GM19438 (cell line): Measurements from ENCODE around the gene RAB40AL.
"Not testable (repeated sequence)": the region's sequence is repeated elsewhere in the genome, so short reads cannot be mapped to it uniquely, and the experiment has no call there.

Experiments
- ATAC-seq: cut with Tn5 transposase; IDR thresholded peaks from one replicate; pipeline ENCODE4 v1.9.1; 2021; ENCODE audit warnings: low read depth; ENCODE audit not compliant: unreplicated experiment

The RAB40AL gene

GRCh38 chrX:102936972-102937371 lies at the start of gene RAB40AL:
TSS of gene RAB40AL (plus strand) at chrX:102937272. CDS start at chrX:102937319, 47 bp downstream.
- not testable (repeated sequence) for ATAC-seq

DNA sequence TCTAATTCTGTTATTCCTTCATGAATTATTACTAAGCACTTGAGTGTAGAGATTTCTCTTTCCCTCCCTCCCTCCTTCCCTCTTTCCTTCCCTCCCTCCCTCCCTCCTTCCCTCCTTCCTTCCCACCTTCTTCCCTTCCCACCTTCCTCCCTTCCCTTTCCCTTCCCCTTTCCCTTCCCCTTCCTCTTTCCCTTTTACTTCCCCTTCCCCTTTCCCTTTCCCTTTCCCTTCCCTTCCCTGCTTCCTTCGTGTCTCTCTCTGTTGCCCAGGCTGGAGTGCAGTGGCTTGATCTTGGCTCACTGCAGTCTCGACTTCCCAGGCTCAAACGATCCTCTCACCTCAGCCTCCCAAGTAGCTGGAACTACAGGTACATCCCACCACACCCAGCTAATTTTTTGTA lies 49.4 kb upstream of the RAB40AL start:
- no peak for ATAC-seq

DNA sequence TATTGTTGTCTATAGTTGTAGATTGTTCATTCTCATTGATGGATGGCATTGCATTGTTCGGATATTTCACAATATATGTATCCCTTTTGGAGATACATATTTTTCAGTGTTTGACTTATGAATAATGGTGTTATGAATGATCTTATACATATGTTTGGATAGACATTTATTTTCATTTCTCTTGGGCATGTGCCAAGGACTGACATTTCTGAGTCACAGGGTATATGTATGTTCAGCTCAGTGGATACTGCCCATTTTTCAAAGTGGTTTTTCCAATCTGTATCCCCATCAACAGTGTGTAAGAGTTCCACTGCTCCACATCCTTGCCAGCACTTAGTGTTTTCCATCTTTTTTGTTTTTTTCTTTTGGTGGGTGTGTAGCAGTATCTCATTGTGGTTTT lies 45.0 kb upstream of the RAB40AL start:
- no peak for ATAC-seq

DNA sequence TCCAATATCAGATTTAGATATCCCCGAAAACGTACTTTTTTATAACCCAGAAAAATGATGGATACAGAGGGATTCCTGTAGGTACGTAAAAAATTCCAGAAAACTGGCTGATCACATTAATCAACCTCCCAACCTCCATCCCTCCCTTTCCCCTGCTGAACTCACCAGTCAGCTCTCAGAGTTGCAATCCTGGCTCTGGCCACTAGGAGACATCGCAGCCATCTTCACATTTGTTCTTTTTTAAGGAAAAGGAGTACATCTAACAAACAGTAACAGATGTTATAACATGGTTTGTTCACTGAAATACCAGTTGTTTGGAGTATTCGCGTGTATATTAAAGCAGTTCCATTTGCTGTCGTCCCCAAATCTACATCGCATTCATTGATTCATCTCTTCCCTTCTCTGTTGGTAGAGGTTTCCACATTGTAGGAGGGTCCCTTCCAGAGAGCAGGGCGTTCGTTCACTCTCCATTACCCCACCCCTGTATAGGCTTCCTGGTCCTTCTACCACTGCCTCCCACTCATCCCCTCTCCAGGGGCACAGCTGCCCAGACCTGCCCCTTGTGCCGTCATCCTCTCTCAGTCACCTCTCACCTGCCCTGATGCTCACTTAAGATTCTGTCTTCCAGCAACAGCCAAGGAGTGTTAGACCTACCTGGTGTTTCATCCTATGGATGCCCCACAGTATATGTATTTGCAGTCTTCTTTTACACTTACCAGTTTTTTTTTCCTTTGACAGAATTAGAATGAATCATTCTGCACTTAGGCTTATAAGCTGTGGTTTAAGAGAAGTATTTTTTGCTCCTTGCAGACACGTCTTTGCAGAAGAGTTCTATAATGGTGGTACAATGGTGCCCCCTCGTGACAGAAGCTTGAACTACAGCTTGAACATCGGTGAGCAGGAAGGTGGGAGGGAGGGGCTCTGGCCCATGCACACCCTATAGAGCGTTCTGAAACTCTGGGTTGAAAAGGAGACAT lies 36.8 kb upstream of the RAB40AL start:
- ATAC-seq = peak; percentile 72

GRCh38 chrX:102902355-102902754 lies 34.7 kb upstream of the RAB40AL start:
- no peak for ATAC-seq

GRCh38 chrX:102930990-102931756 lies 5.9 kb upstream of the RAB40AL start:
- no peak for ATAC-seq

DNA sequence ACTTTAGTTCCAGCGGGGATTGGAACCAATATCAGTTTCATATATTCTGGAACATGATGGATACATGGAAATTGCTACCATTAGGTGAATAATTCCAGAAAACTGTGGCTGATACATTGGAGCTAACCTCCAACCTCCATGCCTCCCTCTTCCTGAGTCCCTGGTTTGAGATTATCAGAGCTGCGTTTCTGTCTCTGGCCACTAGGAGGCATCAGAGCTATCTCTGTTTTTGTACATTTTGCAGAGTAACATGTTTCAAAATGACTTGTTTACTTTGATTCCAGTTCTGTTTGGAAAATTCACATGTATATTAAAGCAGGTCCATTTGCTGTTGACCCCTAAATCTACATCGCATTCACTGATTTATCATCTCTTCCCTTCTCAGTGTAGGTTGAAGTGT lies 2.4 kb upstream of the RAB40AL start:
- no peak for ATAC-seq

DNA sequence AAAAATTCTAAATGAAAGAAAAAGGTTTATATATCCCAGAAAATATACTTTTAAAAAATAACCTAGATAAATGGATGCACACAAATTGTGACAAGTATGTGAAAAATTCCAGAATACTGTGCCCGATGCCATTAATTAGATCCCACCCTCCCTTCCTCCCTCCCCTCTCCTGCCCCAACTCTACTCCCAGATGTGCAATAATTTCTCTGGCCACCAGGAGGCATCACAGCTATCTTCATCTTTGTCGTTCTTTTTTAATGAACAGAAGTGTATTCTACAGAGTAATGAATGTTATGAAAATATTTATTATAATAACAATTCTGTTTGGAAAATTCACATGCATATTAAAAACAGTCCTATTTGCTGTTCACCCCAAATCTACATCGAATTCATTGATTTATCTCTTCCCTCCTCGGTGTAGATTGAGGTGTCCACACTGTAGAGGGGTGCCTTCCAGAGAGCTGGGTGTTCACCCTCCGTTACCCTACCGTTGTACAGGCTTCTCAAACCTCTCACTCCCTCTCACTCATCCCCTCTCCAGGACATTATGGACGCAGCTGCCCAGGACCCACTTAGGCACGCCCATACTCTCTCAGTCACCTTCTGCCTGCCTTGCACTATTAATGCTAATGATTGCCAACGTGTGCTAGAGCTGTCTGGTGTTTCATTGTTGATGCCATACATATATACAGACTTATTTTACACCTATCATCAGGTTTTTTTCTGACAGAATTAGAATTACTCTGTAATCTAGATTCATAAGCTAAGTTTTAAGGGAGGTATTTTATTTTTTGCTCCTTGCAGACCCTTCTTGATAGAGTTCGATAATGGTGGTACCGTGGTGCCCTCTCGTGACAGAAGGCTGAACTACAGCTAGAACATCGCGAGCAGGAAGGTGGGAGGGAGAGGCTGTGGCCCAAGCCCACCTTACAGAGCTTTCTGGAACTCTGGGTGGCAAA lies 14.1 kb downstream of the RAB40AL start:
- ATAC-seq = peak; percentile 84

DNA sequence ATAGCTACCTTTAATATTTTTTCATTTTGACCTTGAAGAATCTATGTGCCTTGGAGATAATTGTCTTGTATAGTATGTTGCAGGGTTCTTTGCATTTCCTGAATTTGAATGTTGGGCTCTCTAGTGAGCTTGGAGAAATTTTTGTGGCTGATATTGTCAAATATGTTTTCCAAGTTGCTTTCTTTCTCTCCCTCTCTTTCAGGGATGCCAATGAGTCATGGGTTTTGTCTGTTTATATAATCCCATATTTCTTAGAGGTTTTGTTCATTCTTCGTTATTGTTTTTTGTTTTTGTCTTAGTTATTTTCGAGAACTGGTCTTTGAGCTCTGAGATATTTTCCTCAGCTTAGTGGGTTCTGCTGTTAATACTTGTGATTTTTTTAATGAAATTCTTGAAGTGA lies 20.7 kb downstream of the RAB40AL start:
- no peak for ATAC-seq

DNA sequence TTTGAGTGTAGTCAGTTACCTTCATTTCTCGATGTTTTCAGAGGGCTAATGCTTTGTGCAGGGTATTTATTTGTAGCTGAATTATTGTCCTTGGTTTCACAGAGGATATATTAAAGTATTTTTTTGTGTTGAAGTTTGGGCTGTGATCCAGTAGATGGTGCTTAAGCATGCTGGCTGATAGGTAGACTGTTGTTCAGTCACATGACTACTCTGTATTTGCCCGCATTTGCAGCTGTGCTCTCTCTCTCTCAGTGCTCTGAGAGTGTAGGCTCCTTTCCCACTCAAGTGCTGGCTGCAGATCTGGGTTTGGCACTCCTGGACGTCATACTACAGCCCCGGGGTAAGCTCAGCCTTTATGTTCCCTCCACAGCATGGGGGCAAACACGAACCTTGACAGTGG lies 21.7 kb downstream of the RAB40AL start:
- ATAC-seq = no peak

- no peak for ATAC-seq
These were observed 22.4 kb downstream of the RAB40AL start for GRCh38 chrX:102959471-102959870.

DNA sequence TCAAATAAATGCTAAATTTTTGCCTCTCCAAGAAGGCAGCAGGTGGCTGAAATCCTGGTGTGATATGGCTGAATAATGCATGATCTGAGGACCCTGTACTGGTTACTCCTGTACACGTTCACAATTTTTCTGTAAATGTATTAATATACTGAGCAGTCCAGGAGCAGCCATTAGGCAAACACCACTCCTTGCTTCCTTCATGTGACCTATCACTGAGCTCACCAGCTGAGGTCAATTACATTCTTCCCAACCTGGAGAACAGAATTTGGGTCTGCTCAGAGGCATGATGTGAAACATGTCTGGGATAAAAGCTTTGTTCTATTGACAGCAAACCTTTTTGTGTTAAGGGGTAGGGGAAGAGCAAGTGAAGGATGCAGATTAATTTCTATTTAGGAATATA lies 26.9 kb downstream of the RAB40AL start:
- ATAC-seq = no peak

DNA sequence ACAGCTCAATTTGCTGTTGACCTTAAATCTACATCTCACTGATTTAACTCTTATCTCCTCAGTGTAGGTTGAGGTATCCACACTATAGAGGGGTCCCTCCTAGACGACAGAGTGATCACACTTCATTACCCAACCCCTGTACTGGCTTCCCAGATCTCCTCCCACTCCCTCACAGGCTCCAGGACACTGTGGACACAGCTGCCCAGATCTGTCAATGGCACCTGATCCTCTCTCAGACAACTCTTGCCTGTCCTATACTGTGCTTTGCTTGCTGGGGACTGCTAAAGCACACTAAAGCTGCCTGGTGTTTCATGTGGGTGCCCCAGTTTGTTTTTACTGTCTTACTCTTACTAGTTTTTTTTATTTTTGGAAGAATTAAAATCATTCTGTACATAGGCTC lies 27.9 kb downstream of the RAB40AL start:
- ATAC-seq = no peak

DNA sequence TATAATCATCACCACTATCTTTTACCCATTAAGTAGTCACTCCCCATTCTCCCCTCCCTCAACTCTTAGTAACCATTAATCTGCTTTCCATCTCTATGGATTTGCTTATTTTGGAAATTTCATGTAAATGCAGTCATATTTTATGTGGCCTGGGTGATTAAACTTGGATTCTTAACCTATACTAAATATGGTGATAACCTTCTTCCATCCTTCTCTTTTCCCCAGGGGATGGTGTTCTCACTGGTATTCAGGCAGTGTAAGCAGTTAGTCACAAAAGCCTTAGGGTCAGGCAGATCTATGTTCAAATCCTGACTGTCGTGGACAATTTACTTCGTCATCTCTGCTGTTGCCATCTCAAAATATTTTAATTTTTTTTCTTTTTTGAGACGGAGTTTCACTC lies 29.6 kb downstream of the RAB40AL start:
- no peak for ATAC-seq

DNA sequence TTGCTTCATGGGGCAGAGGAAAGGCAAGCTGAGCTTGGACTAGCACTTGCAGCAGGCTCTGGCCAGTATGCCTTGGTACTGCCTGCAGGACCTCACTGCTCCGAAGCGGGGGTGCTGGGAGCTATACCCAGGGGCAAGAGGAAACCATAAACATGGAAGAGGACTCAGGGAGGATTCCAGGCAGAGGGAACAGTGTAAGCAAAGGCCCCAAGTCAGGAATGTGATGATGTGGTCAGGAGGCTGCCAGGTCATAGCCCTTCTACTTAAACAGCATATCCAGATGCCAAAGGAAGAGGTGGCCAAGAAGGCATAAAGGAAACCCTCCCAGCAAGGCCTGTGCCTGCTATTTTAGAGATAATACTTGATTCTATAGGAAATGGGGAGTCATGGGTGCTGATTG lies 31.1 kb downstream of the RAB40AL start:
- ATAC-seq = no peak

DNA sequence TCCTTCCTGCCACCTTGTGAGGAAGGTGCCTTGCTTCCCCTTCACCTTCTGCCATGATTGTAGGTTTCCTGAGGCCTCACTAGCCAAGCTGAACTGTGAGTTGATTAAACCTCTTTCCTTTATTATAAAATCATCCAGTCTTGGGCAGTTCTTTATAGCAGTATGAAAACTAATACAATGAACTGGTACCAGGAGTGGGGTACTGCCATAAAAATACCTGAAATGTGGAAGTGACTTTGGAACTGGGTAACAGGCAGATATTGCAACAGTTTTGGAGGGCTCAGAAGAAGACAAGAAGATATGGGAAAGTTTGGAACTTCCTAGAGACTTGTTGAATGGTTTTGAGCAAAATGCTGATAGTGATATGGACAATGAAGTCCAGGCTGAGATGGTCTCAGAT lies 34.5 kb downstream of the RAB40AL start:
- ATAC-seq = not testable (repeated sequence)

- ATAC-seq = no peak
These were observed 37.9 kb downstream of the RAB40AL start for GRCh38 chrX:102975016-102975415.

- no peak for ATAC-seq
These were observed 39.2 kb downstream of the RAB40AL start for GRCh38 chrX:102976286-102976685.

- no peak for ATAC-seq
These were observed 39.9 kb downstream of the RAB40AL start for GRCh38 chrX:102976793-102977495.

DNA sequence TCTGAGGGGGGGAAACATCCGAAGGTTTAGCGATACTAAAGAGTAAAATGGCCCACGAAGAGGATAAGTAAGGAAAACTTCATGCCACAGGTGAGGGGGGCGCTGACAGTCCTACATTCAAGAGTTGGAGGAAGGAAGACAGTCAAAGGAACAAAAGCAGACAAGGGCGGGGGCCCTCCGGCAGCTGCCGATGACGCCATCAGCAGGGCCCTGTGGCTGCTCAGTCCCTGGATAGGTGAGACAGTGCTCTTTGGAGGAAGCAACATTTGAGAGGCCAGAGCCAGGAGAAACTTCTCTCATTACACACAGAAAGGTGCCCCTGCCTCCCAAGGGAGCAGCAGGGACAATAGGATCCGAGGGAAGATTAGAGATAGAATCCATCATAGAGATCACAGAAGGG lies 41.5 kb downstream of the RAB40AL start:
- no peak for ATAC-seq
